Measurements from ENCODE around the gene SDK1. TPM values are rescaled to one million over a fixed set of nuclear protein-coding genes. Genes with fewer than 3 reads are reported as not detected.

SDK1 gene
- total and polyA plus RNA-seq, 2 donors (not counting 3 experiments of a cell fraction or from before 2014, with no cell fraction given) = 1.6 to 3.9 TPM

DNA sequence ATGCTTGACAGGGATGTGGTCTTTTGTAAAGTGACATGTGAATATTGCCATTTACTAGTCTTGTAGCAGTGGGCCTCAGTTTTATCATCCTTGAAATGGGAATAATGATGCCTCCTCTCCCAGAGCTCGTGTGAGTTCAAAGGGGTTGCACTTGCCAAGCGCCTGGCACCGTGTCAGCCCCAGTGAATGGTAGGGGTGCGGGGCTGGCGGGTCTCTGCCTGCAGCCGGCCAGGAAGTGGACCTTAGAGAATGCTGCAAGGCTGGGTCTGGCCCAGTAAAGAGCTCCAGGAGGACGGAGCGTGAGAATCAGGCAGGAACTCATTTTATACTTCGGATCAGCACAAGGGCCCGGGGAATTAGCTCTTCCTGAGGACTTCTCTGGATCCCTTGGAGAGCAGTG lies 856.6 kb downstream of the SDK1 start:
- dilution Hi-C loops (cut with MboI; ENCODE audit: extremely low pct_ligation_motif_present, low sequenced_read_pairs) = no loop called here
- Histone ChIP-seq H3K27ac (ENCODE audit: insufficient read depth, low read depth, low read length) (no peak overlapping the region), H3K9me3 (replicated peaks; ENCODE audit: control insufficient read depth, insufficient read depth, low read length) (no peaks in the 10 kb centered on the region), H3K4me3 (replicated peaks in 1 of 3; ENCODE audit: insufficient read depth in 1 of 3, low read depth in 1 of 3, low read length in 3 of 3) (no peak overlapping the region), H3K4me2 (ENCODE audit: insufficient read depth, low read length) (no peak overlapping the region), H3K27me3 (ENCODE audit: control insufficient read depth in 2 of 2, insufficient read depth in 2 of 2, low read length in 2 of 2) (no peaks in the 10 kb centered on the region), H4K20me1 (replicated peaks; ENCODE audit: control insufficient read depth, extremely low read depth, insufficient read depth, low read length) (no peaks in the 10 kb centered on the region), H3K79me2 (ENCODE audit: control insufficient read depth, insufficient read depth, low read length) (no peaks in the 10 kb centered on the region), H3K36me3 (ENCODE audit: control insufficient read depth in 2 of 2, extremely low read depth in 1 of 2, insufficient read depth in 2 of 2, low read length in 2 of 2) (no peaks in the 10 kb centered on the region), H3K4me1 (ENCODE audit: control insufficient read depth, extremely low read depth, insufficient read depth, low read length) (no peaks in the 10 kb centered on the region), H3K9me1 (replicated peaks; ENCODE audit: control insufficient read depth, extremely low read depth, insufficient read depth, low read length) (no peaks in the 10 kb centered on the region), H3K9ac (replicated peaks; ENCODE audit: extremely low read depth, insufficient read depth, low read length) (no peak overlapping the region), H2AFZ (ENCODE audit: low read depth, low read length) (no peak overlapping the region)
- ChIA-PET POLR2A (no interaction called here), CTCF (no interaction called here)
- DNase-seq (ENCODE audit: low read depth, low spot score) (no peak), FAIRE-seq (no peak)
- BruUV-seq (replicated peaks) = no TSS peak
- intact Hi-C loops (cut with micrococcal nuclease) = no loop called here
- TF ChIP-seq, protein P1, sequence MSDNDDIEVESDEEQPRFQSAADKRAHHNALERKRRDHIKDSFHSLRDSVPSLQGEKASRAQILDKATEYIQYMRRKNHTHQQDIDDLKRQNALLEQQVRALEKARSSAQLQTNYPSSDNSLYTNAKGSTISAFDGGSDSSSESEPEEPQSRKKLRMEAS (IDR thresholded peaks at IDR 0.05; ENCODE audit: insufficient read depth, insufficient read length) = no peak
- TF ChIP-seq POLR2A (IDR thresholded peaks at IDR 0.05; ENCODE audit: low read depth, low read length) (no peak), JUN (IDR thresholded peaks at IDR 0.05; ENCODE audit: borderline replicate concordance, insufficient read depth, insufficient read length, low read depth) (no peak), EZH2 (IDR thresholded peaks at IDR 0.05; ENCODE audit: borderline replicate concordance, low read depth, low read length, severe bottlenecking) (no peak), POLR2AphosphoS5 (IDR thresholded peaks at IDR 0.05; ENCODE audit: insufficient read depth, low read depth, low read length) (no peak), MYC (IDR thresholded peaks at IDR 0.05; ENCODE audit: low read depth, low read length) (no peak), FOS (IDR thresholded peaks at IDR 0.05; ENCODE audit: borderline replicate concordance, insufficient read depth, low read length) (no peak), GATA2 (IDR thresholded peaks at IDR 0.05; ENCODE audit: insufficient read depth, insufficient read length, low read depth, low read length) (no peak)
- TF ChIP-seq, protein P2, sequence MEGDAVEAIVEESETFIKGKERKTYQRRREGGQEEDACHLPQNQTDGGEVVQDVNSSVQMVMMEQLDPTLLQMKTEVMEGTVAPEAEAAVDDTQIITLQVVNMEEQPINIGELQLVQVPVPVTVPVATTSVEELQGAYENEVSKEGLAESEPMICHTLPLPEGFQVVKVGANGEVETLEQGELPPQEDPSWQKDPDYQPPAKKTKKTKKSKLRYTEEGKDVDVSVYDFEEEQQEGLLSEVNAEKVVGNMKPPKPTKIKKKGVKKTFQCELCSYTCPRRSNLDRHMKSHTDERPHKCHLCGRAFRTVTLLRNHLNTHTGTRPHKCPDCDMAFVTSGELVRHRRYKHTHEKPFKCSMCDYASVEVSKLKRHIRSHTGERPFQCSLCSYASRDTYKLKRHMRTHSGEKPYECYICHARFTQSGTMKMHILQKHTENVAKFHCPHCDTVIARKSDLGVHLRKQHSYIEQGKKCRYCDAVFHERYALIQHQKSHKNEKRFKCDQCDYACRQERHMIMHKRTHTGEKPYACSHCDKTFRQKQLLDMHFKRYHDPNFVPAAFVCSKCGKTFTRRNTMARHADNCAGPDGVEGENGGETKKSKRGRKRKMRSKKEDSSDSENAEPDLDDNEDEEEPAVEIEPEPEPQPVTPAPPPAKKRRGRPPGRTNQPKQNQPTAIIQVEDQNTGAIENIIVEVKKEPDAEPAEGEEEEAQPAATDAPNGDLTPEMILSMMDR (IDR thresholded peaks at IDR 0.05; ENCODE audit: extremely low read depth in 1 of 2, insufficient read depth in 1 of 2, low read depth in 1 of 2, low read length in 2 of 2) = no peak

Data from endothelial cell of umbilical vein (primary cell).